GM03348 (cell line): ENCODE measurements around the gene SKOR2.
"Not testable (repeated sequence)": the region's sequence is repeated elsewhere in the genome, so short reads cannot be mapped to it uniquely, and the experiment has no call there.

Source experiments
- DNase-seq: peaks from one replicate; pipeline ENCODE4 v3.0.0; 2012; ENCODE audit warnings: low spot score

Gene SKOR2

DNA sequence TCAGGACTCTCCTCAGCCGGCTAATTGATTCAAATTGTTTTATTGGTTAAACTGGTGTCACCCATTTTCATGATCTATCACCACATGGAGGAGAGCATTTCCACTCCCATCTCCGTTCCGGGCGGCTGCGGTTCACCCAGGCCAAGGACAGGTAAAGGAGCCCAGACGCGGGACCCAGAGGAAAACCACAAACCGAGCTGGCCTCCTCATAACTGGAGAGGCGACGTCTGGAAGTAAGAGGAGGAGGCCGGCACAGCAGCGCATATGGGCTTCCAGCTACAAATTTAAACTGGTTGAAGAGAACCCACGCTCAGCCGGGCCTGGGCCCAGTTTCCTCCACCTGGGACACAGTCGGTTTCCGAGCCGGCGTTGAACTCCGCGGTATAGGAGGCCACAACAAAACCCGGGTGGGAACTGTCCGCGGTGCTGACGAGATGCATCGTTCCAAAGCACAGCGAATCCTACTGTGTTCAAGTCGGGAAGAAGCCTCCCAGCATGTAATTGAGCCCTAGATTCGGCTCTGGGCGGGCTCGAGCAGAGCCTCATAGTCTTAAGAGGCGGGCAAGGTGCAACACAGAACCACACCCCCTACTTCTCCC, 3.0 kb upstream of the SKOR2 start:
- peak; percentile 50 for DNase-seq

DNA sequence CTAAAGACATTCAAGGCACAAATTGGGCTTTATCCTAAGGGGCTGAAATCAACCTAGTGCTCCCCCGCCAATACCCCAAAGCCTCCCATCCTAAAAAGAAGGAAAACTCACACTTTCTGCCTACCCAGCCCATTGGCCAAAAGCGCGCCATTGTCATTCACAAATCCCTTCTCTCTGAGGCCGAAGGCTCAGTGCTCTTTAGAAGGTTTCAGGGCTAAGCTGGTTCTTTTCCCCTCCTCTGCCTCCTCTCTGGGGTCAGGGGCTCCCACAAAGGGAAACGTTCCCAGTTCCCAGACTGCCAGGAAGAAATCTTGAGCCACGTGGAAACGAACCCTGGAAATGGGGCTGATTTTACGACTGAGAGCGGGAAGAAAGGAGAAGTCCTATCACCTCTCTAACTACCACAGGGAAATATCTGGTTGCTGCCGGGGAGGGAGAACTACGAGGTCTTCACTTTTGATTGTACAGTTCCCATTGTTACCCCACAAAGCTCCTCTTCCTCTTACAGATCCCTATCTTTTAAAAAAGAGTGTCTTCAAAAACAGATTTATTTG, 1.7 kb upstream of the SKOR2 start:
- no peak for DNase-seq

- DNase-seq = no peak
Measured at GRCh38 chr18:47250391-47251046, 941 bp downstream of the SKOR2 start.

- DNase-seq = no peak
Measured at GRCh38 chr18:47249314-47249981, 2.0 kb downstream of the SKOR2 start.

DNA sequence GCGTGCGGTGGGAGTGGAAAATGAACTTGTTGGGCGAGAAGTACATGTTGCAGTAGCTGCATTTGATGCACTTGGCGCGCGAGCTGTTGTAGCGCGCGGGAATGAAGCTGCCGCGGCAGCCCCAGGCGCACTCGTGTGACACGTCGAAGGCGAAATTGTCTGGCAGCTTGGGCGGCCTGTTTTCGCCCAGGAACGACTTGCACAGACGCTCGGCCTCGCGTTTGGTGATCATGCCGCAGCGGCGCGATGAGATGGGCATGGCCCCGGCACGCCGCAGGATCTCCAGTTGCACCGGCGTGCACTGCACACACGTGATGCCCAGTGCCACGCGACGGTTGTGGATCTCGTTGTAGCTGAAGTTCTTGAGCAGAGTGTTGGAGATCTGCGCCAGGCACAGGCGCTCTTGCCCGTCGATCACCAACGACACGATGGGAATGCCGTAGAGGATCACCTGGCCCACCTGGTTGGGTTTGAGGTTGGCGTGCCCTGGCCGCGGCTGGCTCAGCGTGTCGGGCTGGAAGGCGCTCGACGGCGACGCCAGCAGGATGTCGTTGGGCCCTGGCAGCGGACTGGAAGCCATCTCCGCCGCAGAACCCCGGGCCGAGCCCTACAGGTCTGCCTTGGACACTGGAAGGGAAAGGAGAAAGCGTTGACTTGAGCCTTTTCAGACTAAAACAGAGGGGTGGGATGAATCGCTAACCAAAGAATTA, 2.7 kb downstream of the SKOR2 start:
- DNase-seq = no peak

GRCh38 chr18:47248115-47248603, 3.3 kb downstream of the SKOR2 start:
- DNase-seq = no peak

GRCh38 chr18:47247416-47248114, 3.9 kb downstream of the SKOR2 start:
- DNase-seq = peak; percentile 46

DNA sequence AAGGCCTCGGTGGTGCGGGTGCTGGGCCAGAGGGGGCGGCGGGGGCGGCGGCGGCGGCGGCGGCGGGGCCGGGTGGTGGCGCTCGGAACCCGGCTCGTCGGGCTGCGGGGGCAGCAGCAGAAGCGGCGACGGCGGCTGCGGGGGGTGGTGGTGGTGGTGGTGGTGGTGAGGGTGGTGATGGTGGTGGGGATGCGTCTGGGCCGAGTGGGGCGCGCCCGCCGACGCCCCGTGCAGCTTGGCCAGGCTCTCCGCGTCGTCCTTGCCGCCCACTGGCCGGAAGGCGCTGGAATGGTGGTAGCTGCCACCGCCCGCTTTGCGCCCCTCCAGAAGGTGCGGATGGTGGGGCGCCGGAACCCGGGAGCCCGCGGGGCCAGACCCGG, 4.4 kb downstream of the SKOR2 start:
- DNase-seq = no peak

GRCh38 chr18:47246027-47246971, 5.2 kb downstream of the SKOR2 start:
- DNase-seq = no peak

GRCh38 chr18:47244086-47244485, 7.4 kb downstream of the SKOR2 start:
- no peak for DNase-seq

DNA sequence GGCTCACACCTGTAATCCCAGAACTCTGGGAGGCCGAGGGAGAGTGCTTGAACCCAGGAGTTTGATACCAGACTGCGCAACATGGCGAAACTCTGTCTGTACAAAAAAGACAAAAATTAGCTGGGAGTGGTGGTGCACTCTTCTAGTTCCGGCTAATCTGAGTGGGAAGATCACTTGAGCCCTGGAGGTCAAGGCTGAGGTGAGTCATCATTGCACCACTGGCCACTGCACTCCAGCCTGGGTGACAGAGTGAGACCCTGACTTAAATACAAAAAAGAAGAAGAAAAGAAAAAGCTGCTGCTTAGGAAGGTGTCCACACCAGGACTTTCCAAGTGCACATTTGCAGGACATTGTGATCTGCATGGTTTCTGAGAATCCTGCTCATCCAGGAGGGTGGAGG, 16.4 kb downstream of the SKOR2 start:
- DNase-seq = no peak

DNA sequence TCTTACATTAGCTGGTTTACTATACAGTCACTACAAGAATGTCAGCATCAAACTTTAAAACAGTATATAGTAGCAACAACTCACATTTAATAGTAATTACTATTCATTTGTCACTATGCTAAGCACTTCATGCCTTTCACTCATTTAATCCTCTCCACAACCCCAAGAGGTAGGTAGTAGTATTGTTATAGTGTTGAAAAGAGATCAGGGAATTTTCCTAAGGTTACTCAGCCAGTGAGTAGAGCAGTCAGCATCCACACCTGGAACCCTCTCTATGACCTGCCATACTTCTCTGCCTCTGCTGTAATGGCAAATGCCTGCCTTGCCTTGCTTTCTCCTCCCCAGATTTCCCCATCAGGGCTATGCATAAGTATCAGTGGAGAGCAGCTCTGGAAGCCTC, 24.8 kb downstream of the SKOR2 start:
- DNase-seq = no peak

DNA sequence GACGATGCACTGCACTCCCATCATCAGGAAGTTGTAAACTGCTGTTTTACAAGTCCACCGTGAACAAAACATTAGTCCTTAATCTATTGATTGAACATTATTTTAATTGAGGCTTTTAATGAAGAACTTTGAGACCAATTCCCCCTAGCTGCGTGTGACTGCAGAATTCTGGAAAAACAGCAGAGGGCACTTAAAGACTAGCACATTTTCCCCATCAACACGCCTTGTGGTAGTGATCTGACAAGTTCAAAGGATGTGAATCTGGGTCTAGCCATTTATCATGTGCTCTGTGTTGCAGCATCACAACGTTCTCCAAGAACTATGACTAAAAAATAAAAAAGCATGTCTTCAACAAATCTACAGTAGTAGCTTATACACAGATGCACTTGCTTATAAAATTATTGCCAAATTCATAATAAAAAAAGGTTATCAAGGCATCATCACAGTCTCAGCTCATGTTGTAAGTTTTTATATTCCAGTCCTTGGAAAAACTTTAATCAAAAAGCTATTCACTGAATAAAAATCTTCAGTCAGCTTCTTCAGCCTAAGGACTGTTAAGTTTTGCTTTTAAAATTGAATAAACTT, 35.8 kb downstream of the SKOR2 start:
- peak; percentile 48 for DNase-seq

- DNase-seq = no peak
Measured at GRCh38 chr18:47209171-47209570, 42.3 kb downstream of the SKOR2 start.

- DNase-seq = no peak
Measured at GRCh38 chr18:47206945-47207637, 44.4 kb downstream of the SKOR2 start.

DNA sequence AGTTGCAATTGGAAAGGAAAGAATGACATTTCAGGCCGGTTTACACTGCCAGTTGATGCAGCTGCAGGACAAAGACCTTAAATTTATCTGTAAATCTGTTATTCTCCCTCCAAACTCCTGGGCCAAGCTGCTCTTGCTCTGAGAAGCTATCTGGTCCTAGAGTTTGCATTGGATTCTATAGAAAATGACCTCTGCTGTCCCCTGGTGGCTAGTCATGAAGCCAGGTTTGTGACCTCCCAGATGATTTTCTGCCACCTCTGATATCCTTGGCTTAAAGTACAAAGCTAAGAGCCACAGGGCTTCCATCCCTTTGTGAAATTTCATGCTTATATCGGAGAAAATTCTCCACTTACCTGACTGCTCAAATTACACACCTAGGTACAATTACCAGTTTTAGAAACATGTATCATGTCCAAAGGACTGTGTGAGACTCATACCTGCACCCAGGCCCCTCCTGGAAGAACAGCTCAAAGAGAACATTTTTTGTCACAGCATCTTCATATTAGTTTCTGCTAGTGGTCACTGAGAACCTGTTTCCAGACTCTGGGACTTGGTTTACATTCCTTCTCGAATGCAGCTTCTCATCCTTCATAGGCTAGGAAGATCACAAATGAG, 46.4 kb downstream of the SKOR2 start:
- DNase-seq = peak; percentile 48

DNA sequence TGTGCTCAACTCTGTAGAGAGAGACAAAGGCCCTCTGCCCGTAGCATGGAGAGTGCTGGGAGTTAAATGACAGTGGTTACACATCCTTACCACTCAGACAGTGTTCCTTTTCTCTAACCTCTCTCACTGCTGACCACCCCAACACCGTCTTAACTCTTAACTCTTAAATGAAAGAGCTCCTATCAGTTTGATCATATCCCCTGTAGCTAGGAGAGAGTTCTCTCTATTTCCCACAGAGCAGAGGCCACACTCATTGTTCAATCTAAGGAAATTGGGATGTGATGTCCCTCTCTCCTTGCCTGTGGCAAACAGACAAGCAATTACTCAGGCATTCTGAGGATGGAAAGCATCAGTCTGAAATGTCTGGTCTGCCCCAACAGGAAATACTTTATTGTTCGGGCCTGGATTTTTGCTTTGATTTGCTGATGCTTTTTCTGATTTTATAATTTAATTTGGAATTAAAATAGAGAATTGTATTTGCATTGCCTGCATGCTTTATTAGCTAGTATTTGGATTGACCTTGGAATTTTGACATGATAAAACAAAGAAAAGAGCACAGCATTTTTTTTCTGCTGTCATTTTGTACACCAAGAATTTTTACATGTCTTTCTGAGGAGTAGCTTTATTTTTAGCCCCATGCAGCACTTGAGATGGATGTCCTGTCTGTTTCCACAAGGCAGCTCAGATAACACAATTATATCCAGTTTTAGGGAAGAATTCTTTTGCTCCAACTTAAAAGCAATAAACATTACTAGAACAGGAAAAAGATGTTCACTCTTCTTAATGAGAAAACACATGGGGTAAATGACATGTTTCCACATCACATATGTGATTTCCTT, 47.6 kb downstream of the SKOR2 start:
- no peak for DNase-seq

- DNase-seq = not testable (repeated sequence)
Measured at GRCh38 chr18:47195961-47196360, 55.5 kb downstream of the SKOR2 start.
